Esophagus (tissue), 2 donors: Measurements from ENCODE around the gene TAF3. TPM values are rescaled to one million over a fixed set of nuclear protein-coding genes. Genes with fewer than 3 reads are reported as not detected.

Source experiments
- polyA plus RNA-seq, 2 donors: library from polyadenylated mRNA; stranded (reverse); fragments of 200-250 nt; gene quantifications; one replicate each; pipeline ENCODE4 v1.2.3, GENCODE V29; 2013
- donor health status: healthy with polysubstance abuse.
- donor health status: Bipolar disorder and iron deficiency.

The TAF3 gene
- polyA plus RNA-seq, 2 donors: 1.6 to 1.9 TPM

Other genes starting within 250 kb of the TAF3 start
- 1 to 10 TPM; 2.6 to 4.4 TPM for gene ITIH5, start 151.5 kb upstream of the TAF3 start, polyA plus RNA-seq
- gene ITIH2, start 115.2 kb upstream of the TAF3 start, polyA plus RNA-seq: not detected
- 10 to 100 TPM in 1 of 2 donors, 1 to 10 TPM in 1; 5.9 to 10.6 TPM for gene KIN, start 30.5 kb upstream of the TAF3 start, polyA plus RNA-seq
- gene ATP5F1C, start 30.3 kb upstream of the TAF3 start, polyA plus RNA-seq: 100 to 1,000 TPM; 292 to 382 TPM
- under 1 TPM; 0.31 to 0.45 TPM for gene GATA3, start 236.2 kb downstream of the TAF3 start, polyA plus RNA-seq